Measurements from ENCODE around the gene GBF1.

Gene GBF1

DNA sequence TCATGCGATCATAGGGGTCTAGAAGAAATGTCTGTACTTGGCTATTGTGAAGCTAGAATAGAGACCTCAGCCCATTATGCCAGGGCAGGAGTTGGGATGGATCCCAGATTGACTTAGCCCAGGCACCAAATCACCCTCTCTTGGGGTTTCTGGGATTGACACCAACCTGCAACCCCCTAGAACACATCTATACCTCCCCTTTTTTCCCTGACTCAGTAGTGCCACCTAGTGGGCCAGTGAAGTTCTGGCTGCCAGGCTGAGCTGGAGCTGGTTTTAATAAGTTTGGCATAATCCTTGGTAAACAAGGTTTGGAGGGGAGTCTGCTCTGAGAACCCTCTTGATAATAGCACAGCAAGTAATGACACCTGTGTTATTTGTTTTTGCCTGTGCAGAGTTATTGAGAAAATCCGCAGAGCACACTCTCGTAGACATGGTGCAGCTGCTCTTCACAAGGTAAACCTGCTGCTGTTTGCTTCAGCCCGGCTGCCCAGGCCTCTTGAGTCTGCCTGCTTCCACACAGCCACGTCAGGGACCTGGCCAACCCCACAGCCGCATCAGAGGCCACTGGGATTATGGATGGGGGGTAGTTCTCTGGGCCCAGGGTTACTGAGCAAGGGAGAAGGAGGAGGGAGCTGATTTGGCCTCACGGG lies 106.9 kb downstream of the GBF1 start:
- peak; percentile 79 for DNase-seq (ENCODE audit: low read depth)

DNA sequence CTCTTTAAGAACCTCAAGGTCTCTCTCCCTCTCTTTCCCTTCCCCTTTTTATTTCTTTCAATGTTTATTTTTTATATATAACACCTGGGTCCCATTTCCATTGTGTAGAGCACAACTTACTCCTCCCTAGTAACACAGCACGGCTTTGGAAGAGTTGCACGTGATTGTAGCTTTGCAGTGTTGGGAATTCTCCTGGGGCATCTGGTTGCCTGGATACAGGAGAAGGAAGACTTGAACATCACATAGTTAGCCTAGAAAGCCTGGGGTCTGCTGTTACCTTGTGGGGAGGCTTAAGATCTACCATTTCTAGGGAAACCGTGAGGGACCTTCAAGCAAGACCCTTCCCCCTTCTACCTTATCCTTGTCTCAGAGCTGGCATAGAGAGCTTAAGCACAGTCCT lies 109.1 kb downstream of the GBF1 start:
- DNase-seq (ENCODE audit: low read depth), result no peak

DNA sequence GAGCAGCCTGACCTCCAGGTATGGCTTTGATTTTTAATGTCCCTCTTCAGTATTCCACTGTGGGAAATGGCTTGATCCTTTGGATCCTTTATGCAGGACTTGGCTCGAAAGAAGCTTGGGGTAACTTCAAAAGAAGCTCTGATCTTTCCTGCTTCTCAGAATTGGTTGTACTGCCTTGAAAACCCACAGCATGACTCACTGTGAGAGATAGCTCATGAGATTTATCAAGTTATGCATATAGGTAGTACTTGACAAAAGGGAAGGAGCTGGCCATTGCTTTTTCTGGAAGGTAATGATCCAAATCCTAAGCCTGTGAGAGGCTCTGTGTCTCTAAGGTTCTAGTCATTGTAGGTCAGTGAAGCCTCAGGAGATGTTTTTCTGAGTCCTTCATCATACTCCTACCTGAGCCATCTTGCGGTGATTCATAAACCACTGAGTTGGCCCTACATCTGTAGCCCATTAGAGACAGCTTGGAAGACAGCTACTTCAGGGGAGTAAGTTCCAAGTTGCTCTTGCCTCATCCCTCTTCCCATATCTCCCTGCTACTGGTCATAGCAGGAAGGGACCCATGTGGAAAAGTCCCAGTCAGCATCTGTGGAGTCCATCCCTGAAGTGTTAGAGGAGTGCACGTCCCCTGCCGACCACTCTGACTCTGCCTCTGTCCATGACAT lies 113.5 kb downstream of the GBF1 start:
- peak; percentile 28 for DNase-seq (ENCODE audit: low read depth)

DNA sequence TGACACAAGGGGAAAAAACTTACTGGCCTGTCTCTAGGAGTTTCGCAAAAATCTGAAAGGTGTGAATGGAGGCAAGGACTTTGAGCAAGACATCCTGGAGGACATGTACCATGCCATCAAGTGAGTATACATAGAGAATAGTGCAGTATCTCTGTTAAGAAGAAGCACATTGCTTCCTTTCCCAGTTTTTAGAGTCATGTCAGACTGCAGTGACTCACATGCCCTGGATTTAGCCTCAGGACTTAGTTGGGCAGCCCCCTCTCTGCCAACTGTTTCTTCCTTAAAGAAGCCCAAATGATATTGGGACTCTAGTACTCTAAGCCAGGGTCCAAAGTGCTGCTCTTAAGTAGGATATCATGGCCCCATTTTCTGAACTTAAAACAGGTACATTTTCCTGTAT lies 122.1 kb downstream of the GBF1 start:
- peak; percentile 45 for DNase-seq (ENCODE audit: low read depth)

DNA sequence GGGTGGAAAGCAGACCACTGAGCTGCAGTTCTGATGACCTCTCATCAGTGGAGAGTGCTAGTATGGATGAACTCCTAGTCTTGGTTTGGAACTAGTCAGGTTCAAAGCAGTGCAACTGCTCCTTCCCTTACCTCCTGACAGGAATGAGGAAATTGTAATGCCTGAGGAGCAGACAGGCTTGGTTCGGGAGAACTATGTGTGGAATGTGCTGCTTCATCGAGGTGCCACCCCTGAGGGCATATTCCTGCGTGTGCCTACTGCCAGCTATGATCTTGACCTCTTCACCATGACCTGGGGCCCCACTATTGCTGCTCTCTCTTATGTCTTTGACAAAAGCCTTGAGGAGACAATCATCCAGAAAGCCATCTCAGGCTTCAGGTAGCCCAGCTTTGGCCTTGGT lies 122.7 kb downstream of the GBF1 start:
- peak; percentile 25 for DNase-seq (ENCODE audit: low read depth)

DNA sequence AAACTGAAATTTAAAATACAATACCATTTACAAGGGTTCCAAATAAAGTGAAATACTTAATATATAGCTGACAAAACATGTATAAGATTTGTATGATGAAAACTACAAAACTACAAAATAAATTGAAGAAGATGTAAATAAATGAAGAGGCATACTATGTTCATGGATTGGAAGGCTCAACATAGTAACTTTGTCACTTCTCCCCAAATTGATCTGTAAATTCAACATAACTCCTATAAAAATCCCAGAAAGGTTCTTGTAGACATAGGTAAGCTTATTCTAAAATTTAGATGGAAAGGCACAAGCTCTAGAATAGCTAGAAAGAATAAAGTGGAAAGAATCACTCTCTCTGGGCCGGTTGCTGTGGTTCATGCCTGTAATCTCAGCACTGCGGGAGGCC lies 126.0 kb downstream of the GBF1 start:
- DNase-seq (ENCODE audit: low read depth), result no peak

DNA sequence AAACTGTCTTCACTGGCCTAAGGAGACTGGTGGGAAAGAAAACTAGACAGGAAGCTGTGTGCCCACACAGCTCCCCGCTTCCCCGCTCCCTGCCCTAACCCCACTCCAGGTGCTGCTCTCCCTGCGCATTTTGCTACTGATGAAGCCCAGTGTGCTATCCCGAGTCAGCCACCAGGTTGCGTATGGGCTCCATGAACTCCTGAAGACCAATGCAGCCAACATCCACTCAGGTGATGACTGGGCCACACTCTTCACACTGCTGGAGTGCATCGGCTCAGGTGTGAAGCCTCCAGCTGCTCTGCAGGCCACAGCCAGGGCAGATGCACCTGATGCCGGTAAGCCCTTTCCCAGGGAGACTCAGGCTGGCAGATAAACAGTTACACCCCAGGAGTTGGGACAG lies 129.9 kb downstream of the GBF1 start:
- no peak for DNase-seq (ENCODE audit: low read depth)

DNA sequence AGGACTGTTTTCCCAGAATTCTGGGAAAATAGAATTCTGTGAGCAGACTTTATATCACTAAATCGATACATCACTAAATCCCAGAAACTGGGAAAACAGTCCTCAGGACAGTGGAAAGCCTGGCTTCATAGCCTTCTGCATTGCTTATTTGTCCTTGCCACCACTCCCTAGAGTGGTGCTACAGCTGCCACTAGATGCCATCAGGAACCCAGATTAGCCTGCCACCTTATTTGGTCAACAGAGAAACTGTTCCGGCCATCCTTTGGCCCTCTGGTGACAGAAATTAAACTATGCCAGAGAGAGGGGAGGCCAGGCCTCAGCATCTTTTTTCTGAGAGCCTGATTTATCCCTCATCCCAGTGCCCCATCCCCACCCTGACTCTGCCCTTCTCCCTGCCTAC lies 130.5 kb downstream of the GBF1 start:
- DNase-seq (ENCODE audit: low read depth), result no peak

DNA sequence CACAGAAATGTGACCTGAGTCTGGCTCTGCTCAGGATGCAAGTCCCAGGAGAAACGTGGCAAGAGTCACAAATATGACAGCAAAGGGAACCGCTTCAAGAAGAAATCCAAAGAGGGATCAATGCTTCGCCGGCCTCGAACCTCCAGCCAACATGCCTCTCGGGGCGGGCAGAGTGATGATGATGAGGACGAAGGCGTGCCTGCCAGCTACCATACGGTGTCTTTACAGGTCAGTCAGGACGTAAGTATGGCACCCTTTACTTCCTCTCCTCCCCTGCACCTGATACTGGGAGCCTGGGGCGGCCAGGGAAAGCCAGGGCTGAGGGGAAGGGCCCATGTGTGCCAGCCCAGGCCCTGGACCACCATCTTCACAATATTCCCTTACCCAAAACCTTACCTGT lies 131.6 kb downstream of the GBF1 start:
- no peak for DNase-seq (ENCODE audit: low read depth)

DNA sequence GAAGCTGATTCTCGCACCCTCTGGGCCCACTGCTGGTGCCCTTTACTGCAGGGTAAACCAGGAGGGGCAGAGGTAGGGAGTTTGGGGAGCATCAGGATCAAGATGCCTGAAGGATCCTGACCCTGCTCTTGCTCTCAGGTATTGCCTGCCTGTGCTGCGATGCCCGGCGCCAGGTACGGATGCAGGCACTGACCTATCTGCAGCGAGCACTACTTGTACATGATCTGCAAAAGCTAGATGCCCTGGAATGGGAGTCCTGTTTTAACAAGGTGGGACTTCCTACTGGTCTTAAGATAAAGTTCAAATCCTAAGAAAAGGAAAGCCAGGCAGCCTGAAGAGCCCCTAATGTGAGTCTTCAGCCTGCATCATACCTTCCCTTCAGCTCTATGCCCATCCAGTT lies 134.1 kb downstream of the GBF1 start:
- no peak for DNase-seq (ENCODE audit: low read depth)

DNA sequence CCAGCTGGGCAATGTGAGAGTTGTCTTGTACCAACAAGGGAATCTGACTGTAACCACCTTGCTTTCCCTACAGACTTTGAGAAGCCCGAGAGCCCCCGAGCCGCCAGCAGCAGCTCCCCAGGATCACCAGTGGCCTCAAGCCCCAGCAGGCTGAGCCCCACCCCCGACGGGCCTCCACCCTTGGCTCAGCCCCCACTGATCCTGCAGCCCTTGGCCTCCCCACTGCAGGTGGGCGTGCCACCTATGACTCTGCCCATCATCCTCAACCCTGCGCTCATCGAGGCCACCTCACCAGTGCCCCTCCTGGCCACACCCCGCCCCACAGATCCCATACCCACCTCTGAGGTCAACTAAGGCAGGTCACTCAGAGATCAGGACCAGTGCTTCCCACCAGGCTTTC lies 136.7 kb downstream of the GBF1 start:
- DNase-seq (ENCODE audit: low read depth), result no peak

DNA sequence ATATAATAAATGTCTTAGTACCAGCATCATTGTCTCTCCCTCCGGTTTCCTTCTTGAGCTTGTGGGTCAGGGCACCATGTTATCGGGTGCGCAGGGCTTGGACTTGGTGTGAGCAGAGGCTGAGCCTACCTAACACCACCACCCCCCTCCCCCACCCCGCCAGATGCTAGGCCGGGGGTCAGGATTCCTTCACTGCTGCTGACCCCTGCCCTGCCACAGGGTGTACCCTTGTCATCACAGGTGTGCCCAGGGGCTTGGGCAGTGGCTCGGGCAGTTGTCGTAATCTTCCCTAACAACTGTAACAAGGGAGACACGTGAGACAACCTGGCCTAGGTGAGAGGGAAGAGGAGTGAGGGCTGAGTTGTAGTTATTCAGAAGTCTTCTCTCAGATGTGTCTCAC lies 137.5 kb downstream of the GBF1 start:
- no peak for DNase-seq (ENCODE audit: low read depth)

DNA sequence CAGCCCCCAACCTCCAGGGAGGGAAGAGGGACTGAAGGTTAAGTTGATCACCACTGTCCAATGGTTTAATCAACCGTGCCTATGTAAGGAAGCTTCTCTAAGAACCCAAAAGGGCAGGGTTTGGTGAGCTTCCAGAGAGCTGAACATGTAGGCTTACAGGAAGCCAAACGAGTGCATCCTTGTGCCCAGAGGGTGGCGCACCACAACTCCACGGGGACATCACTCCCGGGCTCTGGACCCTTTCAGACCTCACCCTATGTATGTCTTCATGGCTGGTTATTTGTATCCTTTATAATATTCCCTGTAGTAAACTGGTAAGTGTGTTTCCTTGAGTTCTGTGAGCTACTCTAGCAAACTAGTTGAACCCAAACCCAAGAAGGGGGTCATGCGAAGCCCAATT lies 138.7 kb downstream of the GBF1 start:
- DNase-seq (ENCODE audit: low read depth), result peak; percentile 35

DNA sequence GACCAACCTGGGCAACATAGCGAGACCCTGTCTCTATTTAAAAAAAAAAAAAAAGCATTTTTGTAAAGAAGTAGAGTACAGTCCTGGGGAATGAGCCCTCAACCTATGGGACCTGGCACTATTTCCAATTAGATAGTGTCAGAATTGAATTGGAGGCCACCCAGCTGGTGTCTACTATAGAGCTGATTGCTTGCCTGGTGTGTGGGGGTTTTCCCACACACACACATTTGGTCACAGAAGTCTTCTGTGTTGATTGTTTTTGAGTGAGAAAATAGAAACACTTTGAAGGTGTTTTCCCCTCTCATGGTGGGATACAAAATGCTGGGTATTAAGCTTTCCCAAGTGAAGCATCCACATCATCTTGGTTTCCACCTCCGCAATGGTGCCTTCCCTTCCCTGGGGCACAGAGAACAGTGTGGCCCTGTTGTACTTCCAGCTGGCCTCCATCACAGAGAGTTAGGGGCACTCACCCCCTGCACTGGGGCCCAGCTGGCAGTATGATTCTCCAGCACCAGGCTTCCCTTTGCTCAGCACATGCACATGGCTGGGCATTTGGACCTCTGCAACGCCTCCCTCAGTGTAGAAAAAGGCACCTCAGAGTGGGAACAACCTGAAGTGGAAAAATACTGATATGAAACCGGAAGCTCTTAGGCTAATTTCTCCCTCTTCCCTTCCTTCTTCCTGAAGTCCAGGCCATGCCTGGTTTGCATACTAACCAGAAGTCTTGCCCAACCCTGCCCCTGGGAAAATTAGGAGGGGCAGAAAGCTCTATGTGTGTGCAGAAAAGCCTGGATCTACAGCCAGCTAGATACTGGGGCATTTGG lies 139.5 kb downstream of the GBF1 start:
- DNase-seq (ENCODE audit: low read depth), result no peak

DNA sequence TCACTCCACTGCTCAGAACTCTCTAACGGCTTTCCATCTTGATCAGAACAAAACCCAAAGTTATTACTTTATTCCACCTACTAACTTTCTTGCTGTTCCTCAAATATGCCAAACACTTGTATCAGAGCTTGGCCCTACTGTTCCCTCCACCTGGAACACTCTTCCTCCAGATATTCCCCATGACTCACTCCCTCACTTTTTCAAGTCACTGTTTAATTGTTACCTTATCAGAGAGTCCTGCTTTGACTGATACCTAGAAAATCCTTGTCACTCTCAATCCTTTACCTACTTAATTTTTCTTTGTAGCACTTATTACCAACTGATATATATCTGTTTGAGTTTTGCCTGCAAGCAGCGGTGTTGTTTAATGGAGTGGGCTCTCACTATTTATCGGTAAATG lies 144.6 kb downstream of the GBF1 start:
- no peak for DNase-seq (ENCODE audit: low read depth)

DNA sequence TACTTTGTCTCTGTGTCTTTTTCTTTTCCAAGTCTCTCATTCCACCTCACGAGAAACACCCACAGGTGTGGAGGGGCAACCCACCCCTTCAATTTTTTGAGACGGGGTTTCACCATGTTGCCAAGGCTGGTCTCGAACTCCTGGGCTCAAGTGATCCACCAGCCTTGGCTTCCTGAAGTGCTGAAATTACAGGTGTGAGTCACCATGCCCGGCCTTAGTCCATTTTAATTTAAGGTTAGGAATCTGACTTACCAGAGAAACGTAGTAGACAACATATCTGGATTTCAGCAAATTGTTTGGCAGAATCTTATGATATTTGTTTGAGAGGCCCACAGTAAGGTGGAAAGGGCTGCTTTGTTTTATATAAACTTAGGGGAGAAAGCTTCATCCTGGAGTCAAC lies 147.0 kb downstream of the GBF1 start:
- no peak for DNase-seq (ENCODE audit: low read depth)

DNA sequence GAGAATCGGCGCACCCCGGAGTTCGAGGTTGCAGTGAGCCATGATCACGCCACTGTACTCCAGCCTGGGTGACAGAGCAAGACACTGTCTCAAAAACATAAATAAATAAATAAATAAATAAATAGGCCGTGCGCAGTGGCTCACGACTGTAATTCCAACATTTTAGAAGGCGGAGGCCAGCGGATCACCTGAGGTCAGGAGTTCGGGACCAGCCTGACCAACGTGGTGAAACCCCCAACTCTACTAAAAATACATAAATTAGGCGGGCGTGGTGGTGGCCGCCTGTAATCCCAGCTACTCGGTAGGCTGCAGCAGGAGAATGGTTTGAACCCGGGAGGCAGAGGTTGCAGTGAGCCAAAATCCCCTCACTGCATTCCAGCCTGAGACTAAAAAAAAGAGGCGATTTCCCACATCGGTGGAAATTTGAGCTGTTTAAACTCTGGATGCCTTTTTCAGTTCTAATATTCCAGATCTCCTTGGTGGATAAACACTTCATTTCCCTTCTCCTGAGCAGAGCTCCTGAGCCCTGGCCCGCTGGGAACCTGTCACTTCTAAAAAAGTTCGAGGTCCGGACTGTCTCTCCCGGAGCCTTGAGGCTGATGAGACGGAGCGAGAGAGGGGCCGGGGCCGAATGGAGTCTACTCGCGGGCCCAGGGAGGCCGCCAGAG lies 148.2 kb downstream of the GBF1 start:
- no peak for DNase-seq (ENCODE audit: low read depth)

DNA sequence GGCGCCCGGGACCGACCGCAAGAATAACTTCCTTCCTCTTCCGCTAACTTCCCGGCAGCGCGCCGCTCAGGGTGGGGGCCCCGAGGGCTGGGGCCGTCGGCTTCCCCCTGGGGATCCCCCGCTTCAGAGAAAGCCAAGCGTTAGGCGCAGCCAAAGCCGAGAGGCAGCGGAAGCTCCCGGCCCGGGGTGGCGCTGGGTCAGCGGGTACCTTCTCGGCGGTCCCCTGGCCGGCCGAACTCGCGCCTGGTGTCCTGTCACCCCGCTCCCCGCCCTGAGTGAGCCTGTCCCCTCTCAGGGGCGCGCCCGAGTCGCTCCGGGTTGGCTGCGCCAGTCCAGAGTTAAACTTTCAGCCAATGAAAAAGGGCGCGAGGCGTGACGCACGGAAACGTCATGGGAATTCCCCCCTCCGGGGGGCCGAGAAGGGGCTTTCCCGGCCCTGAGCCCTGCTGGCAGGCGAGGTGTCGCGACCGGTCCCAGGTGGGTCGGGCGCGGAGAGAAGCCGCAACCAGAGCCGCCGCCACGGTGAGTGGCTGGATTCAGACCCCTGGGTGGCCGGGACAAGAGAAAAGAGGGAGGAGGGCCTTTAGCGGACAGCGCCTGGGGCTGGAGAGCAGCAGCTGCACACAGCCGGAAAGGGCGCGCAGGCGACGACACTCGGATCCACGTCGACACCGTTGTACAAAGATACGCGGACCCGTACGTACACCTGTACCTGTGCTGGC lies 148.9 kb downstream of the GBF1 start:
- peak; percentile 97 for DNase-seq (ENCODE audit: low read depth)

DNA sequence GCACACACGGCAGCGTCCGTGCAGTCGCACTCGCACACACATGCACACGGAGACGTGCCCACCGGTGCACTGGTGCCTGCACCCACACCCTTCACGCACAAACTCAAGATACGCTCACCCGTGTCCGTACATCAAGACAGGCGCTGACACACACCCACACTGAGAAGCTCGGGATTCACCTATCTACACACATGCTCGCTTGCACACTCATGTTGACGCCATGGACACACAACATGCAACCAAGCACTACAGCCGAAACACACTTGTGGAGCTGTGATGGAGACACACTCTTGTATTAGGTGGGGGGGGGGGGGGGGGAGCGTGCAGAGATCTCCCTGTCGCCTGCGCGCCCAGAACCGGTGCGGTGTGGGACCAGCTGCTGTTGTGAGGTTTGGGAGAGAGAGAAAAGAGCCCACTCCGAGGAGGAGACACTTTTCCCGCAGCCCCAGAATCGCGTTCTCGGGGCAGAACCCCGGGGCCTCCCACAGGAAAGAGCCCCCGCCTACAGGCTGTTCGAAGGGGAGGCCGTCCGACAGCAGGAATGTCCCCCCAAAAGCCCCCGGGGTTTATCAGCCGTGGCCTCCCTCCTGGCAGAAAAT lies 149.6 kb downstream of the GBF1 start:
- DNase-seq (ENCODE audit: low read depth), result peak; percentile 62

DNA sequence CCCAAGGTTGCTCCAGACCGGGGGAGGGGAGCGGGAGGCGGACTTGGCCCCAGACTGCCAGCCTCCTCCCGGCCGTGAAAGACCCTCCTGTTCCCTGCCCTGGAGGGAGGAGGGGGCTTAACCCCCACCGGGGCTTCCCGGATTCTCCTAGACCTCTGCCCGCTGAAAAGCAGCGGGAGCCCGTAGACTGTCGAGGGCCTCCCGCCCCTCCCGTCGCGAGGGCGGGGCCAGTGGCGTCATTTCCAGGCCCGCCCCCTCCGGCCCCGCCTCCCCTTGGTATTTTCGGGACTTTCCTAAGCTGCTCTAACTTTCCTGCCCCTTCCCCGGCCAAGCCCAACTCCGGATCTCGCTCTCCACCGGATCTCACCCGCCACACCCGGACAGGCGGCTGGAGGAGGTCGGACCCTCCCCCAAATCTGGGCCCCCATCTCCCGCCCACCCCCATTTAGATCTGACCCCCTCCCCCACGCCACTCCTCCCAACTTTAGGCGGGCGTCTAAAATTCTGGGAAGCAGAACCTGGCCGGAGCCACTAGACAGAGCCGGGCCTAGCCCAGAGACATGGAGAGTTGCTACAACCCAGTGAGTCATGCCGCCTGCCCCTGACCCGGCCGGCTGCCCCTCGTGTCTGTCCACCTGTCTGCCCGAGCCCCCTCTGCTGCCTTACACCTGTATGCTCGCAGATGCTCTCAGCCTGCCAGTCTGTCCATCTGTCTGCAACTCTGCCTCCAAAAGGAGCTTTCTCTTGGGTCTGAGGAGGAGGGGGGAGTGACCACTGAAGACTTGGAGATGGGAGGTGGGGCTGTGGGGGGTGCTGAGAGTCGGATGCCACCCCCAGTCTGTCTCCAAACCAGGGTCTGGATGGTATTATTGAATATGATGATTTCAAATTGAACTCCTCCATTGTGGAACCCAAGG lies 150.3 kb downstream of the GBF1 start, which contains the start of gene NFKB2:
NFKB2 (plus strand) TSS at position 306 of the 917 bp plus-strand sequence; CDS start at position 561, 255 bp downstream.
- DNase-seq (ENCODE audit: low read depth), result peak; percentile 92

DNA sequence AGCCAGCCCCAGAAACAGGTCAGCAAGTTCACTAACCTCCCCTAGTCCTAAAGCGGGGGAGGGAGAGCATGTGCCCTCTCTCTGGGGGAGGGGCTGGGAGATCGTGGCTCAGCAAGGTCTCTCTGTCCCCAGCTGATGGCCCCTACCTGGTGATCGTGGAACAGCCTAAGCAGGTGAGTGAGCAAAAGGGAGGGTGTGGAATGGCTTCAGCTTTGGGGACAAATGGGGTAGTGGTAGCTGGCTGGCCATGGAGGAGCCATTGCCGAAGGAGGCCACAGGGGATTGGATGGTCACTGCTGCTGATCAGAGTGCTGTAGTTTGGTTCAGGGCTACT lies 151.0 kb downstream of the GBF1 start:
- no peak for DNase-seq (ENCODE audit: low read depth)
